ENCODE measurements around the gene DHRSX. TPM values are rescaled to one million over a fixed set of nuclear protein-coding genes. Genes with fewer than 3 reads are reported as not detected.
"Not testable (repeated sequence)": the region's sequence is repeated elsewhere in the genome, so short reads cannot be mapped to it uniquely, and the experiment has no call there.

Gene DHRSX
- polyA plus RNA-seq, 1 donor = 11.3 TPM

DNA sequence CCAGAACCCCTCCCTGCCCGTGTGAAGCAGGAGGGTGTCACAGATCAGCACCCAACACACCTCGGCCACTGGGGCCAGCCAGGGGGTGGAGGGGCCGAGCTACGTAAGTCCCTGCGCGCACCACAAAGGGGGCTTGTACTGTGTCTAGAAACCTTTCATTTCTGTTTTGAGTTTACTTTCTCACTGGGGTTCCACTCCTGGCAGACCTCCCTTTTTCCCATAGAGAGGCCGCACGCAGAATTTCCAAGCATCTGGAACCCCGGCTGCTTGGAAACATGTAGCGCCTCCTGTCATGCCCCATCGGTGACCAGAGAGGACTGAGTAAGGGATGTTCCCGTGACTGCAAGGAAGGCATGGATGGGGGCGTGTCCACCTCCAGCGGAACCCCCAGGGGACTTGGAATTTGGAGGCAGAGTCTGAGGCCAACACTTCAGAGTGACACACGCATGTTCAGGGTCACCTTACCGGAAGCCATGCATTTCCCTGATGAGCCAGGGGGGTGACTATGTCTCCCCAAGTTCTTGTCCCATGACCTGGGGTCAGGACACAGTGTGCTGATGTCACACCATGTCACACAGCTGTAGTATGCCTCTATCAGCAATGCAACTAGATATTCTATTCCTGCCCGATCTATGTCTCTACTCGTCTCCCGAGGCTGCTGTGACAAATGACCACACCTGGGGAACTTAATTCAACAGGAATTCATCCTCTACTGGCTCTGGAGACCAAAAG, 105.3 kb downstream of the DHRSX start:
- DNase-seq (ENCODE audit: low read depth) = no peak

- DNase-seq (ENCODE audit: low read depth) = no peak
Measured at GRCh38 chrX:2391869-2392606, 108.7 kb downstream of the DHRSX start.

DNA sequence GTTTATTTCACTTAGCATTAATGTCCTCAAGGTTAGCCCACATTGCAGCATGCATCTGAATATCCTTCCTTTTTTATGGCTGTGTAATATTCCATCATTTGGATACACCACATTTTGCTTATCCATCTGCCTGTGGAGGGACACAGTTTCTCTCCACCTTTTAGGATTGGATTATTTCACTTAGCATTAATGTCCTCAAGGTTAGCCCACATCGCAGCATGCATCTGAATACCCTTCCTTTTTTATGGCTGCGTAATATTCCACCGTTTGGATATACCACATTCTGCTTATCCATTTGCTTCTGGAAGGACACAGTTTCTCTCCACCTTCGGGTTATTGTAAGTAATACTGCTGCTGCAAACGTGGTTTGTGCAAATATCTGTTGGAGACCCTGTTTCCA, 110.0 kb downstream of the DHRSX start:
- DNase-seq (ENCODE audit: low read depth) = no peak

GRCh38 chrX:2389731-2390130, 111.0 kb downstream of the DHRSX start:
- DNase-seq (ENCODE audit: low read depth) = not testable (repeated sequence)

- DNase-seq (ENCODE audit: low read depth) = no peak
Measured at GRCh38 chrX:2389324-2389723, 111.5 kb downstream of the DHRSX start.

DNA sequence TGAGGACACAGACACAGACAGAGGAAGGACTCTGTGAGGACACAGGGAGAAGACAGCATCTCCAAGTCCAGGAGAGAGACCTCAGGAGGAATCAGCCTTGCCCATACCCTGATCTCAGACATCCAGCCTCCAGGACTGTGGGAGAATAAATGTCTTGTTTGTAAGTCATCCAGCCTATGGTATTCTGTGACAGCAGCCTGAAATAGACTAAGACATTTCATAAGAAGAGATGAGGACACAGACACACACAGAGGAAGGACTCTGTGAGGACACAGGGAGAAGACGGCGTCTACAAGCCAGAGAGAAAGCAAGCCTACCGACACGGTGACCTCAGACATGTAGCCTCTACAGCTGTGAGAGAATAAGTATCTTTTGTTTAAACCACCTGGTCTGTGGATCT, 112.1 kb downstream of the DHRSX start:
- DNase-seq (ENCODE audit: low read depth) = no peak

- DNase-seq (ENCODE audit: low read depth) = no peak
Measured at GRCh38 chrX:2387614-2388239, 113.0 kb downstream of the DHRSX start.

DNA sequence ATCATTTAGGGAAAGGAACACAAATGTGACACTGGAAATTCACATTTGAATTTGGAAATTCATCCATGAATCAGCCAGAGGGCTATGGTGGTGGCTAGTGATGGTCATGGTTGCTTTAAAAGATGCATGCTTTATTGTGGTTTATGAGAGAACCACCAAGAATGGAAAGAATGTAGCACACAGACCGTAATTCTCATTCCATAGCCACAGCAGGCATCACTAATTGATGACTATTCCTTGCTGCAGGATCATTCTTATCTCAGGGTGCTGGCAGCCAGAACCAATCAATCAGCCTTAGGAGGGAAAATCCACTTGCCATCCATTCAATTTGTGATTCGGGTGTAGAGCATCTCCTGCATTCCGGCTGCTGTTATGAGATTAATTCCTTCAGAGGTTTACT, 115.6 kb downstream of the DHRSX start:
- DNase-seq (ENCODE audit: low read depth) = no peak

DNA sequence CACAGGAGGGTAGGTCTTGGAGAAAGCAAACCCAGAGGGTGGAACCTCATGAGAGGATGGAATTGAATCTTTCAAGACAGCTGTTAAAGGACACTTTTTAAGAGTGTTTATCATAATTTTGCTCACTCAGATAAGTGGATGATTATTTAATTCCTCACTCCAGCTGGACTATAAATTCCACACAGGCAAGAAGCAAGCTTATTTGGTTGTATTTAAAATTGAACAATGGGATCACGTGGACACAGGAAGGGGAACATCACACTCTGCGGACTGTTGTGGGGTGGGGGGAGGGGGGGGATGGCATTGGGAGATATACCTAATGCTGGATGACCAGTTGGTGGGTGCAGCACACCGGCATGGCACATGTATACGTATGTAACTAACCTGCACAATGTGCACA, 116.3 kb downstream of the DHRSX start:
- DNase-seq (ENCODE audit: low read depth) = no peak

GRCh38 chrX:2383735-2384134, 117.0 kb downstream of the DHRSX start:
- no peak for DNase-seq (ENCODE audit: low read depth)

DNA sequence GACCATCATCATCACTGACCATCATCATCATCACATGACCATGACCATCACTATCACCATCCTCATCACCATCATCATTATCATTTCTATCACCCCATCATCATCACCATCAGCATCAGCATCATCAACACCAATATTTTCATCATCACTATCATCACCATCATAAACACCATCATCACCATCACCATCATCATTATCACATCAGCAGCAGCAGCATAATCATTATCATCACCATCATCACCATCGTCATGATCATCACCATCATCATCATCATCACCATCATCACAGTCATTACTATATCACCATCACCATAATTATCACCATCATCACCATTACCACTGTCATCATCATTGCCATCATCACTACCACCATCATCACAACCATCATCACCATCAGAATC, 117.6 kb downstream of the DHRSX start:
- DNase-seq (ENCODE audit: low read depth) = no peak

GRCh38 chrX:2382433-2383048, 118.2 kb downstream of the DHRSX start:
- not testable (repeated sequence) for DNase-seq (ENCODE audit: low read depth)

DNA sequence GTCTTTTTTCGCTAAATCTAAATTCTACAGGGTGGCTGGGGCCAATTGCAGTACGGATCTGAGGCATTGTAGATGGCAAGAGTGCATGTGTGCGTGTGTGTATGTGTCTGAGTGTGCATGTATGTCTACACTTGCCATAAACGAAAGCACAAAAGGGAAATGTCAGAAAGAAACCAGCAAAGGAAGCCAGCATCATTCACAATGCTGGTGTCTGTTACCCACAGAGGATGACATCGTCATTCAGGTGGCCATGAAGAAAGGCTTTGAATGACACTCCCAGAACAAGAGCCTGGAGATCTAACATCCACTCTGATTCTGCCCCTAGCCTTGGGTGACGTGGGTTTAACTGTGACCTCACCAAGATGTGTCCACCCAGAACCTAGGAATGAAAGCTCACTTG, 124.6 kb downstream of the DHRSX start:
- DNase-seq (ENCODE audit: low read depth) = no peak

DNA sequence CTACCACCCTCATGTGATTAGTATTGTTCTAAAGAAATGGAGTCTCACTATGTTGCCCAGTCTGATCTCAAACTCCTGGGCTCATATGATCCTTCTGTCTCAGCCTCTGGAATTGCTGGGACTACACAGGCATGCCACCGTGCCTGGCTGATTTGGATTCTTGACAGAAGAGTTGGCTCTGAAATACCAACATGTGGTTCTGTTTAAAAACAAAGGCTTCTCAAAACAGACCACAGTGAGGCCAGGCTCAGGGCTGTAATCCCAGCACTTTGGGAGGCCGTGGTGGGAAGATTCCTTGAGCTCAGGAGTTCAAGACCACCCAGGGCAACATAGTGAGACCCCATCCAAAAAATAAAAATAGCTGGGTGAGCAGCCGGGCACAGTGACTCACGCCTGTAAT, 126.7 kb downstream of the DHRSX start:
- no peak for DNase-seq (ENCODE audit: low read depth)

- no peak for DNase-seq (ENCODE audit: low read depth)
Measured at GRCh38 chrX:2373615-2374014, 127.2 kb downstream of the DHRSX start.

- no peak for DNase-seq (ENCODE audit: low read depth)
Measured at GRCh38 chrX:2371026-2371711, 129.6 kb downstream of the DHRSX start.

GRCh38 chrX:2370456-2370855, 130.3 kb downstream of the DHRSX start:
- DNase-seq (ENCODE audit: low read depth) = no peak

DNA sequence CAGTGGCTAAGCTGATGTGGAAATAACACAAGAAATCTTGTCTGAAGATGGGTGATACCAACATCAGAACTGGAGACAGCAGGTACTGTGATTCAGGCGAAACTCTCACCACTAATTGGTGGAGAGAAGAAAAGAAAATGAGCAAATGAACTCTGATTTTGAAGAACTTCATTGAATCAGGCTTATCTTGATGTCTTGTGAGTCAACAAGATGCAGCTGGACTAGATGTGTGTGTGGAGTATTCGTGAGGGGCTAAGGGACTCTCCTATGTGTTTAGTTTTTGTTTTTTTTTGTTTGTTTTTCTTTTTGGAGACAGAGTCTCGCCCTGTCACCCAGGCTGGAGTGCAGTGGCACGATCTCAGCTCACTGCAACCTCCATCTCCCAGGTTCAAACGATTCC, 131.6 kb downstream of the DHRSX start:
- no peak for DNase-seq (ENCODE audit: low read depth)

- no peak for DNase-seq (ENCODE audit: low read depth)
Measured at GRCh38 chrX:2360731-2361130, 140.0 kb downstream of the DHRSX start.

DNA sequence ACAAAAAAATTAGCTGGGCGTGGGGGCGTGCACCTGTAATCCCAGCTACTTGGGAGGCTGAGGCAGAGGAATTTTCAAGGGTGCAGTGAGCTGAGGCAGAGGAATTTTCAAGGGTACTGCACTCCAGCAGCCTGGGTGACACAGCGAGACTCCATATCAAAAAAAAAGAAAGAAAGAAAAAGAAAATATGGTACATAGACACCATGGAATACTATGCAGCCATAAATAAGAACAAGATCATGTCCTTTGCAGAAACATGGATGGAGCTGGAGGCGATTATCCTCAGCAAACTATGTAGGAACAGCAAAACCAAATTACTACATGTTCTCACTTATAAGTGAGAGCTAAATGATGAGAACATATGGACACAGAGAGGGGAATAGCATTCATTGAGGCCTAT, 141.3 kb downstream of the DHRSX start:
- not testable (repeated sequence) for DNase-seq (ENCODE audit: low read depth)

DNA sequence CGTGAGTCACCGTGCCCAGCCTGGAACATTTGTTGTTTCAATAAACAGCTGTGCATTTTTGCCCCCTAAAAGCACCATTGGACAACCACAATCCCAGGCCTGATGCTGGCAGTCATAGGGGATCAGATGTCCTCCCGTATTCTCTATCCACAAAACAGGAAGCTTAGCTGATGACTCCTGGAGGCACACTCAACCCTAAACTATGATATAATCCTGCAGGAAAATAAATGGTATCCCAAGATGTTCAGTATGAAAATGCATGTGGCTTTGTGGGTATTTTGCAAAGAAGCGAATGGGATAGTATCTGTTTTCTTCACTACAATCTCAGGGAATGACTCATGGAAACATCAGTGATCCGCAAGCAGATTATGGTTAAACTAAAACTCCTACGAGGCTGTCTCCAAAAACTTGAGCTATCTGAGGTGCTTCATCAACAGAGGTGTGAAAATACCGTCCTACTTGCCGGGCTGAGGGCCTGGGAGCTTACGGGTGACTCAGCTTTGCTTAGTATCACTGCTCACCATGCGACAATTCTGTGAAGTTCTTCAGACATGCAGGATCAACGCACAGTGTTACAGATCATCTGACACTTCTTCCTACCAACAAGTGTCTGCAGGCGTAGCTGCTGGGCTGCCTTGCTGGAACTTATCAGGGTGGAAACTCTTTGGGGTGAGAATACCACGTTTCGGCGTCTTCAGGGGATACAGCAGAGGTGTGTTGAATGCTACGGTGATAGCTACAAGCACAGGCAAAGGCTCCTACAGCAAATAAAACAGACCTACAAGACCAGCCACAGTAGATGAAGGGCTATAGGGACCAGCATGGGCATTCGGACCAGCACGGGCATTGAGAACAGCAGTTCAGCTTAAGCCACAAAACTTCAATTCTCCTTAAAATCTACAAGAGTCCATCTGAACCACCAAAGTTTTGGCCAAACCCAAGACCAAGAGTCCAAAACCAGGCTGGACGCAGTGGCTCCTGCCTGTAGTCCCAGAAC, 148.5 kb downstream of the DHRSX start:
- DNase-seq (ENCODE audit: low read depth) = no peak

All from forelimb muscle (tissue), 1 donor.